HCT116 (cell line): ENCODE data around the gene GSTT2B. TPM values are rescaled to one million over a fixed set of nuclear protein-coding genes. Genes with fewer than 3 reads are reported as not detected.
"Not testable (repeated sequence)": the region's sequence is repeated elsewhere in the genome, so short reads cannot be mapped to it uniquely, and the experiment has no call there.

ENCODE experiments used
- ATAC-seq: fragments of 200-7000 bp; cut with Tn5 transposase; 2 replicates; pipeline ENCODE4 v1.9.1; 2020; ENCODE audit warnings: mild to moderate bottlenecking, moderate library complexity
- BruUV-seq: library from RNA; stranded (reverse); fragments of 400-500 nt; replicated peaks from 2 replicates; lab custom pipeline; 2021; lab: Mats Ljungman, UMichigan
- CTCF ChIA-PET: fragments of 300-600 bp; sonication (Branson Sonifier 250); formaldehyde crosslinking; loops from one replicate; lab custom pipeline; 2021; ENCODE audit warnings: antibody characterized with exemption; lab: Charles Lee
- POLR2A ChIA-PET: fragments of 300-600, 350-600 bp; sonication (Branson Sonifier 250); formaldehyde crosslinking; loops from one replicate; lab custom pipeline; 2021; ENCODE audit warnings: antibody characterized with exemption; lab: Charles Lee
- RAD21 ChIA-PET, 2 experiments: fragments of 300-600 bp; sonication (Branson Sonifier 250); formaldehyde crosslinking; loops; one replicate each; lab custom pipeline; 2023; ENCODE audit warnings: low total read pairs in 2 of 2; ENCODE audit not compliant: uncharacterized antibody in 2 of 2, unreplicated experiment in 2 of 2, low non-redundant PET in 1 of 2; lab: Charles Lee
- DNase-seq: peaks from one replicate; pipeline ENCODE4 v3.0.0-alpha.2; 2010; ENCODE audit warnings: low read depth, low spot score
- H2AFZ ChIP-seq: fragments of 200-600 bp; shearing (Covaris generic), sonication (generic); 2 replicates; pipeline ENCODE4 v1.6.1; 2017; ENCODE audit warnings: low read depth, mixed run types, mixed read lengths, antibody characterized with exemption, low read length; ENCODE audit not compliant: poor library complexity, severe bottlenecking
- H3K27ac ChIP-seq: 2 replicates; pipeline ENCODE4 v1.5.1; 2012; ENCODE audit warnings: low read depth, low read length
- H3K27me3 ChIP-seq: fragments of 200-600 bp; sonication (generic); 2 replicates; pipeline ENCODE4 v1.6.1; 2016; ENCODE audit warnings: mixed run types, low read length, mixed read lengths; ENCODE audit not compliant: insufficient read depth
- H3K36me3 ChIP-seq, 2 experiments: fragments of 200-500 bp in 1 of 2; fragments of 200-600 bp in 1 of 2; sonication (Bioruptor generic) in 1 of 2; sonication (generic) in 1 of 2; 2 replicates each; pipeline versions ENCODE4 v1.5.1 to v1.6.1; 2014 to 2016; ENCODE audit warnings: low read length in 2 of 2, inconsistent platforms in 1 of 2, mixed read lengths in 1 of 2, mixed run types in 1 of 2; ENCODE audit not compliant: insufficient read depth in 2 of 2, control insufficient read depth in 1 of 2
- H3K4me1 ChIP-seq, 2 experiments: fragments of 200-600 bp in 1 of 2; sonication (generic) in 1 of 2; 2 replicates each; pipeline versions ENCODE4 v1.5.1 to v1.6.1; 2012 to 2017; ENCODE audit warnings: low read length in 2 of 2, inconsistent platforms in 1 of 2, mild to moderate bottlenecking in 1 of 2, mixed read lengths in 1 of 2, mixed run types in 1 of 2, moderate library complexity in 1 of 2; ENCODE audit not compliant: insufficient read depth in 2 of 2, control insufficient read depth in 1 of 2
- H3K4me2 ChIP-seq: fragments of 200-600 bp; sonication (generic); 2 replicates; pipeline ENCODE4 v1.6.1; 2017; ENCODE audit warnings: mixed run types, low read length, mixed read lengths
- H3K4me3 ChIP-seq, 2 experiments: fragments of 200-600 bp in 1 of 2; sonication (generic) in 1 of 2; replicated peaks in 1 of 2; 2 replicates each; pipeline ENCODE4 v1.5.1; 2011 to 2016; ENCODE audit warnings: low read length in 2 of 2, control low read depth in 1 of 2, low read depth in 1 of 2, mild to moderate bottlenecking in 1 of 2, mixed read lengths in 1 of 2, mixed run types in 1 of 2
- H3K79me2 ChIP-seq: fragments of 200-600 bp; sonication (generic); 2 replicates; pipeline ENCODE4 v1.6.1; 2017; ENCODE audit warnings: mild to moderate bottlenecking, mixed run types, low read length, moderate library complexity, mixed read lengths; ENCODE audit not compliant: insufficient read depth
- H3K9ac ChIP-seq: fragments of 200-600 bp; sonication (generic); 2 replicates; pipeline ENCODE4 v1.6.1; 2016; ENCODE audit warnings: low read length, mixed read lengths
- H3K9me2 ChIP-seq: fragments of 200-600 bp; sonication (generic), shearing (Covaris generic); 2 replicates; pipeline ENCODE4 v1.6.1; 2017; ENCODE audit warnings: mixed run types, mild to moderate bottlenecking, moderate library complexity; ENCODE audit not compliant: insufficient read depth
- H3K9me3 ChIP-seq, 2 experiments: fragments of 200-500 bp in 1 of 2; fragments of 200-600 bp in 1 of 2; sonication (Bioruptor generic) in 1 of 2; sonication (generic) in 1 of 2; 2 replicates each; pipeline ENCODE4 v1.6.1; 2014 to 2017; ENCODE audit warnings: low read length in 2 of 2, mixed read lengths in 2 of 2, inconsistent platforms in 1 of 2, low read depth in 1 of 2, mild to moderate bottlenecking in 1 of 2, mixed run types in 1 of 2, moderate library complexity in 1 of 2; ENCODE audit not compliant: control insufficient read depth in 1 of 2, insufficient read depth in 1 of 2
- H4K20me1 ChIP-seq: fragments of 200-600 bp; sonication (generic), shearing (Covaris generic); 2 replicates; pipeline ENCODE4 v1.6.1; 2017; ENCODE audit warnings: mixed run types, mild to moderate bottlenecking, moderate library complexity; ENCODE audit not compliant: insufficient read depth
- POLR2AphosphoS5 ChIP-seq: IDR thresholded peaks from 2 replicates; pipeline ENCODE4 v1.6.1; 2011; ENCODE audit warnings: mild to moderate bottlenecking, low read depth, low read length, moderate library complexity
- RAD21 ChIP-seq: IDR thresholded peaks from 2 replicates; pipeline ENCODE4 v1.6.1; 2012; ENCODE audit warnings: low read depth, mild to moderate bottlenecking
- TCF7L2 ChIP-seq: IDR thresholded peaks from 2 replicates; pipeline ENCODE4 v1.7.0; 2011; ENCODE audit warnings: borderline replicate concordance, inconsistent platforms; ENCODE audit not compliant: insufficient read depth, insufficient read length; ENCODE audit errors: extremely low read depth
- intact Hi-C: fragments of 100-400 bp; cut with micrococcal nuclease; formaldehyde crosslinking; loops from 2 replicates; pipeline ENCODE4 v1.10.0; 2022
- total RNA-seq: library from RNA; stranded (reverse); gene quantifications from one replicate; pipeline ENCODE4 v1.2.1, GENCODE V29; 2021; ENCODE audit not compliant: unreplicated experiment

Gene GSTT2B
- total RNA-seq, 1 experiment from 2014 or later, result 14.3 TPM

DNA sequence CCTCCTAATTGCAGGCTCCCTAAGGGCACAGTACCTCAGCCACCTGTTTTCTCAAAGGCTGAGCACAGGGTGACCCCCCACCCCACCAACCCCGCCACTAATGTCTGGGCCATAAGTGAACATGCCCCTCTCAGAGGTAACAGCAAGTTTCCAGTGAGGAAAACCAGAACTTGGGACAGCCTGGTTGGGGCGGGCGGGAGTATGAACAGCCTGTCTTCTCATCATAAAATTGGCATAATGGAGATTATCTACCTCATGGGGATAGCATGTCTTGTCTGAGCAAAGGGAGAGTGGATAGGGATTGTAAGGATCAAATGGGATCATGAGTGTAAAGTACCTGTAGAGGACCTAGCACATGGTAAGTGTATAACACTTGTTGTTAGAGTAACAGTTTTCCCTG, 10.9 kb upstream of the GSTT2B start:
- ATAC-seq, H3K4me2 ChIP-seq, H3K4me1 ChIP-seq, BruUV-seq, H4K20me1 ChIP-seq, RAD21 ChIA-PET, DNase-seq, H3K9me3 ChIP-seq, H3K4me3 ChIP-seq, POLR2A ChIA-PET, H3K9me2 ChIP-seq, H3K27me3 ChIP-seq, H2AFZ ChIP-seq, intact Hi-C loops: not testable (repeated sequence)
- peaks cover 32% of the 10 kb centered on the region for H3K79me2 ChIP-seq
- CTCF ChIA-PET, result interaction anchor here (1.0 kb wide), 1 partner anchor 78 kb away, joined by 4 read pairs; the partner anchor contains the start of gene MIF
- H3K36me3 ChIP-seq, result peaks cover 14 to 17% of the 10 kb centered on the region in 2 experiments; a peak in 3 of 4 replicates
- H3K27ac ChIP-seq, result peak overlapping the region; percentile 15; the same call in 1 of the 2 replicates
- H3K9ac ChIP-seq, result 0 out of 2 replicates have a peak overlapping the region, but pooled peaks have one; percentile 19

DNA sequence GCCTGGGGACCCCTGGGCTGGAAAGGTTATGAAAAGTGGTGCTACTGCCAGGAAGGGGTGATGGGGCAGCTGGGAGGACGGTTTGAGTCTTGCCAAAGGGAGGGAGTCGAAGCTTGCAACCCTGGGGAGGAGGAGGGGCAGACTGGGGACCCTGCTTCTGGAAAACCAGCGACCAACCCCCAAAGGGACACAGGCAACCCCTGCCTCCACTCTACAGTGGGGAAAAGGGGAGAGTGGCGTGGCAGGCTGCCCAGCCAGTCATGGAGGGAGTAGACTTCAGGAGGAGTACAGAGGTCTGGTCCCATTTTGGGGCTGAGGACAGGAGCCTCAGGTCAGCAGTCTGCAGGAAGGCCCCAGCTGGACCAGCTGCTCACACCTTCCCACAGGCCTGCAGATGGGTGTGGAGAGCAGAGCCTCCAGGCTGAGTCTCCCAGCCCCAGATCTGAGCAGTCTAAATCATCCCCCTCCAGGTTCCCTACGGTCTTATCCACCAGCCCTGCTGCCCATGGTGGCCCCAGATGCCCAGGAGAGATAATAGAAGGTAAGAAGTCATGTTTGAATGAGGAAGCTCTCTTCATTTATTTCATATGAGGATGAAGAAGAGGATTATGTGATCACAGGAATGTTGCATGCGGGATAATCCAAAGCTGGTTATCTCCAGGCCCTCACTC, 10.0 kb upstream of the GSTT2B start:
- no peak for ATAC-seq
- POLR2A ChIA-PET, result no interaction called here

More for the DNA sequence above, 10.0 kb upstream of the GSTT2B start:
- intact Hi-C loops, result no loop called here
- no TSS peak for BruUV-seq
- Histone ChIP-seq H3K79me2 (peaks cover 32% of the 10 kb centered on the region), H3K9me3 (no peaks in the 10 kb centered on the region), H3K27ac (peak overlapping the region; percentile 15), H3K9ac (peak overlapping the region; percentile 19; the same call in 1 of the 2 replicates), H3K27me3 (no peaks in the 10 kb centered on the region), H3K36me3 (peaks cover 14 to 17% of the 10 kb centered on the region in 2 experiments; a peak in 3 of 4 replicates), H3K4me3 (0 out of 4 replicates have a peak overlapping the region, but pooled peaks of 1 of the 2 experiments have one; percentile 5), H3K4me2 (peak overlapping the region; percentile 7; the same call in 1 of the 2 replicates), H3K9me2 (no peaks in the 10 kb centered on the region), H3K4me1 (peaks cover 0 to 3% of the 10 kb centered on the region in 2 experiments; a peak in 1 of 4 replicates), H4K20me1 (no peaks in the 10 kb centered on the region), H2AFZ (no peak overlapping the region)
- no peak for DNase-seq
- RAD21 ChIA-PET, result no interaction called here
- TF ChIP-seq RAD21 (no peak), TCF7L2 (no peak), POLR2AphosphoS5 (0 out of 2 replicates have a peak, but pooled peaks have one; percentile 12)
- CTCF ChIA-PET, result interaction anchor here (1.0 kb wide), 1 partner anchor 77 kb away, joined by 4 read pairs; the partner anchor contains the start of gene MIF
